HepG2 (cell line): ENCODE data around the gene SRRM3. TPM values are rescaled to one million over a fixed set of nuclear protein-coding genes. Genes with fewer than 3 reads are reported as not detected.

ENCODE experiments used
- AKAP8 ChIP-seq: sonication (generic); formaldehyde crosslinking; IDR thresholded peaks from 2 replicates; pipeline ENCODE4 v1.5.1; 2020; ENCODE audit warnings: mild to moderate bottlenecking, missing genetic modification reagents
- KLF13 ChIP-seq: sonication (generic); formaldehyde crosslinking; IDR thresholded peaks from 2 replicates; pipeline ENCODE4 v1.4.0; 2020; ENCODE audit warnings: mild to moderate bottlenecking, missing genetic modification reagents
- PBX3 ChIP-seq: sonication (generic); formaldehyde crosslinking; IDR thresholded peaks from 2 replicates; pipeline ENCODE4 v1.8.1; 2023; ENCODE audit warnings: missing genetic modification reagents, inconsistent platforms, borderline replicate concordance
- RFX5 ChIP-seq: IDR thresholded peaks from 2 replicates; pipeline ENCODE4 v1.6.1; 2011; ENCODE audit warnings: low read depth, low read length, improper control_type of control experiment
- XBP1 ChIP-seq: sonication (generic); formaldehyde crosslinking; IDR thresholded peaks from 2 replicates; pipeline ENCODE4 v1.5.0; 2020; ENCODE audit warnings: missing genetic modification reagents
- XRCC5 ChIP-seq: fragments of 200-400 bp; formaldehyde crosslinking; optimal IDR thresholded peaks from 2 replicates; pipeline ENCODE3; 2017; ENCODE audit warnings: mild to moderate bottlenecking, low read length
- ZBTB21 ChIP-seq: sonication (generic); formaldehyde crosslinking; IDR thresholded peaks from 2 replicates; pipeline ENCODE4 v1.4.0; 2020; ENCODE audit warnings: missing genetic modification reagents
- ZNF256 ChIP-seq: sonication (generic); formaldehyde crosslinking; conservative IDR thresholded peaks from 2 replicates; pipeline ENCODE4 v1.4.0; 2020; ENCODE audit warnings: missing genetic modification reagents
- ZNF570 ChIP-seq: sonication (generic); formaldehyde crosslinking; IDR thresholded peaks from 2 replicates; pipeline ENCODE4 v1.4.0; 2020; ENCODE audit warnings: mild to moderate bottlenecking, missing genetic modification reagents, borderline replicate concordance
- ZSCAN30 ChIP-seq: sonication (generic); formaldehyde crosslinking; IDR thresholded peaks from 2 replicates; pipeline ENCODE4 v1.5.0; 2020; ENCODE audit warnings: mild to moderate bottlenecking, missing genetic modification reagents
- polyA plus RNA-seq, 8 experiments: library from polyadenylated mRNA; depleted of rRNA in 3 of 8; stranded (reverse) in 7 of 8; unstranded in 1 of 8; fragments of >200 nt; fragmentation: Illumina TruSeq in 4 of 8; extraction: Trizol in 4 of 8; gene quantifications; 2 replicates each; pipeline versions ENCODE4 v1.2.1 to v1.2.3, GENCODE V29; 2011 to 2016; ENCODE audit warnings: low read depth in 4 of 8, missing spikeins in 1 of 8, mixed read lengths in 1 of 8; ENCODE audit not compliant: insufficient read depth in 1 of 8
- total RNA-seq, 5 experiments: library from RNA; depleted of rRNA; stranded (reverse); fragments of >200 nt; fragmentation: Illumina TruSeq; extraction: Trizol; gene quantifications; 2 replicates each; pipeline ENCODE4 v1.2.3, GENCODE V29; 2016; ENCODE audit warnings: low read depth in 1 of 5
- TF ChIP-seq, protein P1 (sequence below): sonication (generic); formaldehyde crosslinking; IDR thresholded peaks from 2 replicates; pipeline ENCODE4 v1.9.0; 2021; ENCODE audit warnings: missing genetic modification reagents, borderline replicate concordance

SRRM3 gene
- total and polyA plus RNA-seq, 2 of the 13 experiments (the other 11 are each of a cell fraction or from before 2014, with no cell fraction given), result 0.13 to 0.54 TPM

DNA sequence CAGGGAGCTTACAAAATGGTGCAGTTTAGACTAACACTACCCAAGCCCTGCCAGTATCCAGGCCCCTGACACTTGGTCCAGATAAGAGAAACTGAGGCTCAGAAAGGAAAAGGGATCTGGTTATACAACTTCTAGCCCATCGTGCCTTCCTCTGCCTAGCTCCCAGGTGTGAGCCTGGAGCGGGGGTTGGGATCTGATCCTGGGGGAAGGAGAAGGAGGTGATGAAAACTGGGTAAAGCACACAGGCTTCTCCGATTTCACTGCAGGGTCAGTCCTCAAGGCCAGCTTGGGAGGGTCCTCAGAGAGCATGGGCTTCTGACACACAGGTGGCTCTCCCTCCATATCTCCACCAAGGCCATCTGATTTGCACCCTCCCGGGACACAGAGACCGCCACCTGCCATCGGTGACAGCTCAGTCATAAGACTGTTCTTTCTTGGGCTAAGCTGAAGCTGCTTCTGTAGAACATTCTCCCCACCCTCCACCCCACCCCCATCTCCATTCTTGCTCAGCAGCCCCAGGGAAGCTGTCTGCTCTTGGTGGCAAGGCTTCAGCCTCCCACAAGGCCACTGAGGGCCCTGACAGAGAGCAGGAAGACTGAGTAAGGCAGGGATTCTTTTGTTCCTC, 16.4 kb downstream of the SRRM3 start (continued):
- no peak for TF ChIP-seq ZBTB21
- no peak for TF ChIP-seq ZNF570 (CRISPR knock-in tag)
- TF ChIP-seq KLF13 (CRISPR knock-in tag), result no peak
- TF ChIP-seq ZNF256 (CRISPR knock-in tag), result no peak
- TF ChIP-seq, protein P1, sequence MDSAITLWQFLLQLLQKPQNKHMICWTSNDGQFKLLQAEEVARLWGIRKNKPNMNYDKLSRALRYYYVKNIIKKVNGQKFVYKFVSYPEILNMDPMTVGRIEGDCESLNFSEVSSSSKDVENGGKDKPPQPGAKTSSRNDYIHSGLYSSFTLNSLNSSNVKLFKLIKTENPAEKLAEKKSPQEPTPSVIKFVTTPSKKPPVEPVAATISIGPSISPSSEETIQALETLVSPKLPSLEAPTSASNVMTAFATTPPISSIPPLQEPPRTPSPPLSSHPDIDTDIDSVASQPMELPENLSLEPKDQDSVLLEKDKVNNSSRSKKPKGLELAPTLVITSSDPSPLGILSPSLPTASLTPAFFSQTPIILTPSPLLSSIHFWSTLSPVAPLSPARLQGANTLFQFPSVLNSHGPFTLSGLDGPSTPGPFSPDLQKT (CRISPR knock-in tag), result no peak
- no peak for TF ChIP-seq XBP1
- no peak for TF ChIP-seq ZSCAN30 (CRISPR knock-in tag)
- no peak for TF ChIP-seq AKAP8 (CRISPR knock-in tag)
- TF ChIP-seq XRCC5, result no peak
- no peak for TF ChIP-seq RFX5
- TF ChIP-seq PBX3 (CRISPR knock-in tag), result no peak
